ENCODE measurements around the gene PRKD2.
A peak's percentile ranks its signal among the peaks of the same experiment; 100 is the strongest.

The PRKD2 gene

DNA sequence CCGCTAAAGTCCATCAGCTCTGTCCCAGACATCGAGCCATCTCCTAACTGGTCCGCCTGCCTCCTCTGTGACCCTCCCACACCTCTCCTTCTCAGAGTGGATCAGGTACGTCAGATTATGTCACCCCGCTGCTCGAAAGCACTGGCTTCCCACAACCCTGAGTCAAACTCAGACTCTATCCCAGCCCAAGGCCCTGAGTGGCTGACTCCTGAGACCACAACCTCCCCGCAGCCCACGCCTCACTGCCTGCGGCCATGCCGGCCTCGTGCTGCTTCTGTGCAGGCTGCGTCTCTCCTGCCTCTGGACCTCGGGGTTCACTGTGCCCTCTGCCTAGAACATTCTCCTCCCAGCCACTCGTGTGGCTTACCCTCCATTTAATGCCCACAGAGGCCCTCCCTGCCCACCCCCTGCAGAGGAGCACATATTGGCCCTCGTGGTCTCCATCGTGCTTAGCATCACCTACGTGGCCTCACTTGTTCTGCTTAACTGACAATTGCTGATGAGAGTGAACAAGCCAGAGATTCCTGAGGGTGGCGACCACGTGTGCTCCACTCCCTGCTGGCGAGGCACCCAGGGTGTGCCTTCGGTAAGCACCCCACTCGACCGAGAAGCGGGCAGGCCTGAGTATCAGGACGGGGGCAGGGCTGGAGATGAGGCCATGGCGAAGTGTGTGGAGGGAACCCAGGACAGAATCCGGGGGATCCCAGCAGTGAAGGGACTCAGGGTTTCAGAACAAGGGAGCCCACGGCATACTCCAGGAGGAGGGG, 15.4 kb upstream of the PRKD2 start:
- Histone ChIP-seq H3K27ac (peak overlapping the region; percentile 97), H3K36me3 (peaks cover 62% of the 10 kb centered on the region), H3K27me3 (no peaks in the 10 kb centered on the region), H3K4me3 (ENCODE audit: low read depth in 1 of 2, low read length in 1 of 2) (peak overlapping the region; percentile 68 to 69), H3K4me1 (ENCODE audit: control insufficient read depth in 1 of 2, insufficient read depth in 1 of 2, low read depth in 1 of 2, low read length in 1 of 2) (peaks cover 62 to 64% of the 10 kb centered on the region in 2 experiments), H3K9me3 (no peaks in the 10 kb centered on the region)
- TF ChIP-seq, protein P1, sequence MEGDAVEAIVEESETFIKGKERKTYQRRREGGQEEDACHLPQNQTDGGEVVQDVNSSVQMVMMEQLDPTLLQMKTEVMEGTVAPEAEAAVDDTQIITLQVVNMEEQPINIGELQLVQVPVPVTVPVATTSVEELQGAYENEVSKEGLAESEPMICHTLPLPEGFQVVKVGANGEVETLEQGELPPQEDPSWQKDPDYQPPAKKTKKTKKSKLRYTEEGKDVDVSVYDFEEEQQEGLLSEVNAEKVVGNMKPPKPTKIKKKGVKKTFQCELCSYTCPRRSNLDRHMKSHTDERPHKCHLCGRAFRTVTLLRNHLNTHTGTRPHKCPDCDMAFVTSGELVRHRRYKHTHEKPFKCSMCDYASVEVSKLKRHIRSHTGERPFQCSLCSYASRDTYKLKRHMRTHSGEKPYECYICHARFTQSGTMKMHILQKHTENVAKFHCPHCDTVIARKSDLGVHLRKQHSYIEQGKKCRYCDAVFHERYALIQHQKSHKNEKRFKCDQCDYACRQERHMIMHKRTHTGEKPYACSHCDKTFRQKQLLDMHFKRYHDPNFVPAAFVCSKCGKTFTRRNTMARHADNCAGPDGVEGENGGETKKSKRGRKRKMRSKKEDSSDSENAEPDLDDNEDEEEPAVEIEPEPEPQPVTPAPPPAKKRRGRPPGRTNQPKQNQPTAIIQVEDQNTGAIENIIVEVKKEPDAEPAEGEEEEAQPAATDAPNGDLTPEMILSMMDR (IDR thresholded peaks at IDR 0.05), result no peak

DNA sequence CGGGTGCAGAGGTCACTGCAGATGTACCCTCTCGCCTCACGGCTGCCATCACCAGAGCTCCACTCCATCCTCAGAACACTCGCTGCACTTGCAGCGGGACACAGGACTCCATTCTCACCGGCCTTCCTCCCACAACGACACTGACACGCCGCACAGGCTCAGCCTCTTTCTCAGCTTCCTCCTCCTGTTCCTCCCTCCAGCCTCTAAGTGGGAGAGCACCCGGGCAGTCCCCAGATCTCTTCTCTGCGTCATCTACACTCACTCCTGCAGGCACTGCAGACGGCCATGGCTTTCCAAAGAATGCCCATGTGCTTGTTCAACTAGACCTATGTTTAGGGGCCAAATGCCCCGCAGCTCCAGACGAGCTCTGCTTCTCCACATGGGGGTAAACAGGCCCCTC, 14.7 kb upstream of the PRKD2 start:
- TF ChIP-seq, protein P1 (IDR thresholded peaks at IDR 0.05), result no peak
- H3K36me3 ChIP-seq, result peaks cover 62% of the 10 kb centered on the region

DNA sequence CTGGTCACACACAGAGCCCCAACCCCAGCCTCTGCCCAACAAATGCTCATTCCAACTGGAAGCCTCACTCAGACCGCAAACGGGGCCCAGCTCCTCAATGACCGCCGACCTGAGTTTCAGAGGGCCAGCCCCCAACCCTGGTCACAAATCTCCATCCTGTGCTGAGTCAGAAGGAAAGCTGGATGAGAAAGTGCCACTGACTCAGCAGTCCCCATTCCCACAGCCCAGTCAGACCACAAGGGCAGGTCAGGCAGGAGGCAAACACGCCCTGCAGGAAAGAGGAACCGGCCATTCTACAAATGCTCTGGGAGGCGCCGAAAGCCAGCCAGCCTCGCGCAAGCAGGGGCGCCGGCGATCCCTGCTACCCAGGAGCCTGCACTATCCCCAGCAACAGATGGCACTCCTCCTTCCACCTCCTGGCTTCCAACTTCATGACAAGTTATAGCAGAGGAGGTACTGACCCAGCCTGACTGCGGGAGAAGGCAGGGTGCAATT, 14.1 kb upstream of the PRKD2 start:
- Histone ChIP-seq H3K4me3 (ENCODE audit: low read depth in 1 of 2, low read length in 1 of 2) (peak overlapping the region; percentile 68 to 69), H3K9me3 (no peaks in the 10 kb centered on the region), H3K4me1 (ENCODE audit: control insufficient read depth in 1 of 2, insufficient read depth in 1 of 2, low read depth in 1 of 2, low read length in 1 of 2) (peaks cover 57 to 64% of the 10 kb centered on the region in 2 experiments), H3K27ac (peak overlapping the region; percentile 97), H3K27me3 (no peaks in the 10 kb centered on the region), H3K36me3 (peaks cover 64% of the 10 kb centered on the region)
- TF ChIP-seq, protein P1 (IDR thresholded peaks at IDR 0.05), result peak; percentile 18

More for the DNA sequence above, 14.7 kb upstream of the PRKD2 start:
- Histone ChIP-seq H3K27me3 (no peaks in the 10 kb centered on the region), H3K9me3 (no peaks in the 10 kb centered on the region), H3K4me3 (ENCODE audit: low read depth in 1 of 2, low read length in 1 of 2) (peak overlapping the region; percentile 68 to 69), H3K27ac (peak overlapping the region; percentile 97), H3K4me1 (ENCODE audit: control insufficient read depth in 1 of 2, insufficient read depth in 1 of 2, low read depth in 1 of 2, low read length in 1 of 2) (peaks cover 57 to 64% of the 10 kb centered on the region in 2 experiments)

DNA sequence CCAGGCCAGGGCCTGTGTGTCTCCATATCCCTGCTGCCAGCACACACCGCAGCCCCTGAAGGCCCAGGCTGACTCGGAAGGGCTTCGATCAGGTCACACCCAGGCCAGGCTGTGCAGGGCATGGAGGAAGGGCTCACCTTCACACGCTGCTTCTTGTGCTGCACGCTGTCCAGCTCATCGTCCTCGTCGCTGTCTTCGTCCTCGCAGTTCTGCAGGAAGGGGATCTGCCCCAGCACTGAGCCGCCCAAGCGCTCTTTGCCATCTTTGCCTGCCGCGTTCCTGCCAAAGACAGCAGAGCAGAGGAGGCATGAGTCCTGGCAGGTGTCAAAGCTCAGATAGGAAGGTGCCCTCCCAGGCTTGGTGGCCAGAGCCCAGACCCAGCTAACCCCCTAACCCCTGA, 13.7 kb upstream of the PRKD2 start:
- peaks cover 64% of the 10 kb centered on the region for H3K36me3 ChIP-seq
- H3K27ac ChIP-seq, result peak overlapping the region; percentile 97
- peak overlapping the region; percentile 68 to 69 for H3K4me3 ChIP-seq (ENCODE audit: low read depth in 1 of 2, low read length in 1 of 2)
- peaks cover 57 to 64% of the 10 kb centered on the region in 2 experiments for H3K4me1 ChIP-seq (ENCODE audit: control insufficient read depth in 1 of 2, insufficient read depth in 1 of 2, low read depth in 1 of 2, low read length in 1 of 2)
- TF ChIP-seq, protein P1 (IDR thresholded peaks at IDR 0.05), result no peak
- H3K27me3 ChIP-seq, result no peaks in the 10 kb centered on the region
- no peaks in the 10 kb centered on the region for H3K9me3 ChIP-seq

DNA sequence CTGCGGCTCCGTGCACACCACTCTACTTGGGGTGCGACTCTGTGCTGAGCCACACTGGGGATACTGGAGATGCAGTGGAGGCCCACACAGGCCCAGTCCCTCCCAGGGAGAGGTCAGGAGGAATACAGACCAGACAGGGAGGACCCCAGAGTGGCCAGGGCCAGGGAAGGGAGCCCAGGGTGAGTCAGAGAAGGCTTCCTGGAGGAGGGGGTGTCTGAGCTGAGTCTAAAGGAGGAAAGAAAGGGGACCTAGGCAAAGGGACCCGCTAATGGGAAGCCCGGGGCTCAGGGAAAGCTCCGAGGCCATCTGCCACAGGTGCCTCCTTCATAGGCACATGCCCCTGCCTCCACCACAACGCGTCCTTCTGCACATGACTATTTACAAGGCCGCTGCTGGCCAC, 13.3 kb upstream of the PRKD2 start:
- H3K27me3 ChIP-seq, result no peaks in the 10 kb centered on the region
- H3K4me1 ChIP-seq (ENCODE audit: control insufficient read depth in 1 of 2, insufficient read depth in 1 of 2, low read depth in 1 of 2, low read length in 1 of 2), result peaks cover 55 to 61% of the 10 kb centered on the region in 2 experiments
- H3K27ac ChIP-seq, result peak overlapping the region; percentile 97
- H3K9me3 ChIP-seq, result no peaks in the 10 kb centered on the region
- TF ChIP-seq, protein P1 (IDR thresholded peaks at IDR 0.05), result no peak
- H3K36me3 ChIP-seq, result peaks cover 66% of the 10 kb centered on the region
- H3K4me3 ChIP-seq (ENCODE audit: low read depth in 1 of 2, low read length in 1 of 2), result peak overlapping the region in 1 of 2 experiments; percentile 69

Data from neutrophil (primary cell).